NCI-H1436 (cell line): ENCODE data around the gene THUMPD2.
"Not testable (repeated sequence)": the region's sequence is repeated elsewhere in the genome, so short reads cannot be mapped to it uniquely, and the experiment has no call there.

Experiments
- DNase-seq: peaks from one replicate; lab custom pipeline; 2025; lab: John Stamatoyannopoulos, UW

Gene THUMPD2

DNA sequence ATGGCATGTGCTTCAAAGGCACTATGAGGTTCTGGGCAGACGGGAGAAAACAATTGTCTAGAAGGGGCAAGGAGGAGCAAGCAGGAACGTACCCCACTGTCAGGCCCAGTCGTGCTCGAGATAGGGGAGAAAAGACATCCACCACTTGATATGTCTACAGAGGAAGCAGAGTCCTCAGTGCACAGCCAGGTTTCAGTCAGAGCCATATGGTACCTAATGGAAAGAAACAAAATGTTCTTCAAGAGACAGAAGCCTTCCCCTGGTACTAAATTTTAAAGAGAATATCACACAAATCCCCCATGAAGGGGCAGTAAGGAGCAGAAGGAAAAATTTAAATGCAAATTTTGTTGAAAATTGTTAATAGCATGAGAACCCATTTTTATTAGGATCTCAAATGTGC is 21.9 kb downstream of the THUMPD2 start:
- DNase-seq = no peak

DNA sequence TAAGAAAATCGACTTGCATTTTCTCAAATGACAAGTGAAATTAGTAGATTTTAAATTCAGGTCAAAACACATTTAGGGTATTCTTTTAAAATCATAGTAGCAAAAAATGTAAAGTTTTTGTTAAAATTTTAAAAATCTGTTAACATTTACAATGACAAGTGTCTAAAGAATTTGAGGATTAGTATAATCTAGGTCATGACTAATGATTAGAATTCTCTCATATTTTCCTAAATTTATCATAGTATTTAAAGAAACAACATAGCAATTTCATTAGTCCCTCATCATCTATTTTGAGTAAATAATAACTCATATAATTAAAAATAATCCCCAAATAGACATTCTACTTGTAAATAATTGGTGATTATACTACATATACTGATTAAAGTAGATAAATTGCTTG is 23.6 kb downstream of the THUMPD2 start:
- DNase-seq = no peak

- no peak for DNase-seq
Observed at GRCh38 chr2:39743269-39743776, 35.7 kb downstream of the THUMPD2 start.

DNA sequence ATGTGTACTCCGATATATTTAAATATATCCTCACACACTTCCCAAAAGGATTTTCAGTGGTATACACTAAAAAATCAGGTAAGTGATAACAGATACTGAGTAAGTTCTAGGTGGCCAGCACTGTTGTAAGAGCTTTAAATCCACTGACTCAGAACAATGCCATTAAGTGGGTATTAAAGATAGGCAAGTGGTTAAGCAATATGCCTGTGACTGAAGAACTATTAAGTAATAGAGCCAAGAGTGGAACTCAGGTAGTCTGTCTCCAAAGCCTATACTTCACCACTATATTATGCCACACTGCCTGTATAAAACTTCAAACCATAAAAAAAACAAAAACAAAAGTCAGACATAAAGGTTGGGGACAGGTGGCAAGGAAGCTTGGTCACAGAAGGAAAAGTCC is 37.2 kb downstream of the THUMPD2 start:
- DNase-seq = no peak

GRCh38 chr2:39739386-39739785 is 39.7 kb downstream of the THUMPD2 start:
- no peak for DNase-seq

GRCh38 chr2:39738936-39739335 is 40.1 kb downstream of the THUMPD2 start:
- DNase-seq = no peak

DNA sequence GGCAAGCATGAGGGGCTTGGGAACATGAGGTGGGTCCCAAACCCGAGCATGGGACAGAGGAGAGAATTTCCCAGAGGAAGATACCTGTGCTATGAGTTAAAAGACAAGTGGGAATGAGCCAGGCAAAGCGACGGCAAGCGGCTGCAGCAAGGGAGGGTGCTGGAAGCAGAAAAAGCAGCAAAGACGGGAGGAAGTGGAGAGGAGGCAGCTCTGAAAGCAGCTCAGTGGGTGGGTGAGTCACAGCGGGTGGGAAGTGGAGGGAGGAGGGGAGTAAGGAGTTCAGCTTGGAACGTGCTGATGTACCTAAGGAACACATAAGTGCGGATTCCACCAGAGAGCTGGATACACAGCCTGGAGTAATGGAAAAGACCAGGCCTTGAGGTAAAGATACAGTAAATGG is 41.4 kb downstream of the THUMPD2 start:
- DNase-seq = no peak

- DNase-seq = no peak
Observed at GRCh38 chr2:39736640-39737039, 42.4 kb downstream of the THUMPD2 start.

DNA sequence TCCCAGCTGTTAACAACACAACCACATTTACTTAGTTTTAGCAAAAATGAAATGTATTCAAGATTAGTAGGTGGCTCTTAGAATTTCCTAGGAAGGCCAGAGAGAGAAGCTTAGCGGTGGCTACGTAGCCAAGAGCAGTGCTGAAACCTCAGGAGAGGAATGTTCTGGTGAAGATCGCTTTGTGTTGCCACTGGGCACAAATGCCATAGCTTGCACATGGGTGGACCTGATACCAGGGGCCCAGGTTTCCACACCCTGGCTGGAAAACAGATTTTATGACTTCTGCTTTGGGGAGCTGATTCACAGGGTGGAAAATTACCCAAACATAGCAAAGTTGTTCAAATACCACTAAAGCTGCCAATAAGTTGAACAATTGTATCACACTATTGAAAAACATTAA is 43.4 kb downstream of the THUMPD2 start:
- DNase-seq = no peak

- no peak for DNase-seq
Observed at GRCh38 chr2:39734445-39734844, 44.6 kb downstream of the THUMPD2 start.

DNA sequence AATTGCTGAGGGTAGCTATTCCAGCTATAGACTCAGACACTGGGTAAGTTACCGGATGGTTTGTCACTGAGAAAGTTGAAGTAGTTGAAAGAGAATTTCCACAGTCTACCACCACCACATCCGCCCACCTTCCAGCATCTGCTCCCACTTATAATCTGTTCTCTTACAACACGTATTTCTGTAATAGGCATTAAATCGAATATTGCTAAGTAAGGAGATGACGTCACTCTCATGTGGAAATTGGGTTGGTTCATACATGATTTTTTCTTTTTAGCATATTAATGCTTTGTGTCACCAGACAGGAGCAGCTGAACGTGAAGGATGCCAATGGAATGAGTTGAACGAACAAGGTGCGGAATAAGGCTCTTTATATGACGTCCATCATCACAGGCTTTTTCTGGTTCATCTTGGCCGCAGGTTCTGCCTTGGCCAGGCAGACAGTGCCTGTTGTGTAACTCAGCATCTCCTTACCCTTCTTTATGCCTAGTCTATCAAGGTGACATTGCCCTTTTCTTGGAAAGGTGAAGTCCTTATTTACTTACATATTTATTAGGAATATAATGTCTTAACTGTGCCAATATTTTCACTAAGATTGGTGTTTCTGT is 45.9 kb downstream of the THUMPD2 start:
- DNase-seq = no peak

DNA sequence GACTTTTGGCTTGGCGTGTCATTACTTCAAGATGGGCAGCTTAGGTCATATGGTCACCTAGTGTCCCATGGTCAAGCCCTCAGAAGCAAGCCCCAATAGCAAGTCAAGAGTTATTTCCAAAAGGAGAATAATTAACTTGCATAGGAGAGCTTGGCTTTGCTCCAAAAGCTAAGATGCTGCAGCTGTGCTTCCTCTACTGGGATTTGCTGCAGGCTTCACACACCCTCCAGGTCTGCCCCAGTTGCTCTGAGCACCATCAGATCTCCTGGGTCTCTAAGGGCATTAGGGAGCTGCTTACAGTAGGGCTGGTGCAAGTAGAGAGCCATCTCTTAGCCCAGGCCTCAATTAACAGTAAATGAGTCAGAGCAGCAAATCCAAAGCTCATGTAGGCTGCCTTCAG is 46.6 kb downstream of the THUMPD2 start:
- no peak for DNase-seq

DNA sequence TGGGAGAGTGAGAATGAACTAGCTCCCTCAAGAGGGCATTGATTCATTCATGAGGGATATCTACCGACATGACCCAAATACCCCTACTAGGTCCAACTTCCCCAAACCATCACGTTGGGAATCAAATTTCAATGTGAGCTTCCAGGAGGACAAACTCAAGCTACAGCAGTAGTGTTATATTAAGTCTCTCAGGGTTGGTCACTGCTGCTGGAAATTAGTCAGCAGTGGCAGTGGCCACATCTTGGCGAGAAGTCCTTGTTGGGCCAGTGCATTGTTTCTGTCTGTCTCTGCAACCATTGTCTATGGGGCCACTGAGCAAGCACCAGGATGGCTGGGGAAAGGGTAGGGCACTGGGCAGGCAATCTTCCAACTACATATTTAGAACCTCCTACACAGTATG is 47.5 kb downstream of the THUMPD2 start:
- DNase-seq = no peak

DNA sequence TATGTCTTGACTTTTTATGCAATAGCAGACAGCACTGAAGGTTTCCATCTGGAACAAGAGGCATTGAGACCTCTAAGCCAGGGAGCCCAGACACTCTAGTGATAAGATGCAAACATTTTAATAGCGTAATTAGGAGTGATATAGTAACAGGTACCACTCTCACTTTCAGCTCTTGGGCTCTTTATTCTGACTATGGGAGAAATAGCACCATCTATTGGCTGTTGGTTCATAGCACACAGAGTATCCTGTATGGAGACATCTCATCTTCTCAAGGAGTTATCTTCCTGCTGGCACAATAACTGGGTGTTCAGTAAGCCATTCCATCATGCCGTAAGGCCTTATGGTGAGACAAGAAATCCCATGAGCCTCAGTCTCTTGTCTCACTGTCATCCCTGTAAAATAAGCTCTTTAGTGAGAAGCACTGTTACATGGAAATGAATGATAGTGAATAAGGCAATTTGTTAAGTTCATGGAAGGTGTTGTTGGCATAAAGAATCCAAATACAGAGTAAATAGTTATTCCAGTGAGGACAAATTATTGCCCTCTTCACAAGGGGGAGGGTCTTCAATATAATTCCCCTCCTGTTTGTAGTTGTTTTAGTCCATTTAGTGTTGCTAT is 48.3 kb downstream of the THUMPD2 start:
- peak; percentile 20 for DNase-seq

GRCh38 chr2:39730276-39730675 is 48.8 kb downstream of the THUMPD2 start:
- no peak for DNase-seq

GRCh38 chr2:39728941-39729351 is 50.1 kb downstream of the THUMPD2 start:
- peak; percentile 36 for DNase-seq

DNA sequence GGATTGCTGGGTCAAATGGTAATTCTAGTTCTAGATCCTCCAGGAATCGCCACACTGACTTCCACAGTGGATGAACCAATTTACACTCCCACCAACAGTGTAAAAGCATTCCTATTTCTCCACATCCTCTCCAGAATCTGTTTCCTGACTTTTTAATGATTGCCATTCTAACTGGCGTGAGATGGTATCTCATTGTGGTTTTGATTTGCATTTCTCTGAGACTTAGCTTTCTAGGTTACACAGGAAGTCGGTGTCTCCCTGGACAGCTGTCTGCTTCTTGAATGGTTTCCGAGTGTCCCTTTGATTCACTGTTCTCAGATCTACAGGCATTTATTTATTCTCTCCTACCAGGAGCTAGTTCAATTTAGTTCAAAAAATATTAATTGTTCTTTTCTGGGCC is 51.0 kb downstream of the THUMPD2 start:
- not testable (repeated sequence) for DNase-seq

DNA sequence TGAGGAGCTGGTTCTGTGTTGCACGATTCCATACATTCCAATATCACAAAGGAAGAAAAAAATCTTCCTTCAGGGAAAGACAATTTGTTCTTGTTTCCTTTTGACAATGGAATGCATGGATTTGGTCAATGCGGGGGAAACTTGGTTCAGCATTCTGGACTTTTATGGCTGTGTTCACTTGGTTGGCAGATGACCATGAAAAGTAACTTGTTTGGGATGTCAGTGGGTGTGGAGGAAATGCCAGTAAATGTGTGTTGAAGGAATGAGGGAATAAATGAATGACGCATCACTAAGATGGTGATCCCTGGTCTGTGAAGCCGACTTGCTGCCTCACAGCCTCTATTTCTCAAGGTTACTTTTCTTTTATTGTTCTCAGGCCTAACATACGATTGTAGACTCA is 53.7 kb downstream of the THUMPD2 start:
- no peak for DNase-seq

DNA sequence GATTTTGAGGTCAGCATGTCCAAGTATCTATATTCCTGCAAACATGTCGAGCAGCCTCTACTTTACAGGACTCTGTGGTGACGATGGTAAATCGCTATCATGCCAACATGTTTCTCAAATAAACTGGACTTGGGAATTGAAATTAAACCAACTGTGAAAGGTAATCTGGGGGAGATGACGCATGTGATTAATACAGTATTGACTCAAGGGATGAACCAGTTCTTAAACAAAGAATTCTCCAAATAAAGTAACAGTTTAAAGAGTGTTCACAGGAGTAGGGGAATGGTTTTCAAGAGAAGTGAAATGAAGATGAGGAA is 54.3 kb downstream of the THUMPD2 start:
- DNase-seq = no peak

DNA sequence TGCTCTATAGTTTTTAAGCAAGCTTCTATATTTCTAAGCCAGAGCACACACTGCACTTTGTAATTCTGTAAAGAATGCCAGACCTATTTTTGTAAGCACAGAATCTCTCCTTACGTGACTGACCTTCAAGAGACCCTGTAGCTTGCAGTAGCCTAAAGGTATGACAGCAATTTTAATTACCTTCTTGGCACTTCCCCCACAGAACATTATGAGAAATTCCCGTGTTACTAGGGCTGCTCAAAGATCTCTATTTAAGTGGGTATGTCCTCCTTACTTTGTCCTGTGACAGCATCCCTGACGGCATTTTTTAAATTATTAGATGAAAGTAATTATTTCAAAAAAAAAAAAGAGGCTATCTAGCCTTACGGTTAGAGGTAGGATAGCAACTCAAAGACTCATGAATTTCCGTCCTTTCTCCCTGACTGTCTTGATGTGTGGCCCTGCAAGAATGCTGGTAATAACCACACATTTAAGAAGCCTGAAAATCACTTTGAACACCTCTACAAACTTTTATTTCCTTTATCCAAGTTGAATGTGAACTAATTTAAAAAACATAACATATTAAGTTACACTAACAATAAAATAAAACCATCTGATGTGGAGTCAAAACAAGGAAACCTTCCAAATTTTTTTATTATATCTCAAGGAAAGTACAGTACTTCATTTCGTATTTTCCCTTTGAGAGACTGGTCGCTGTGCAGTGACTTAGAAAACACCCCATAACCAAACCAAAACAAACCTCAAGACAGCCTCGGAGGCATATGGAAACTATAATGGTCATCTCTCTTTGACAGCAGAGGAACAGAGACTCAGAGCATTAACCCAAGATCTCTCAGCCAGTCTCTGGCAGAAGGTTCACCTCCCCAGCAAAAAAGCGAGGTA is 54.9 kb downstream of the THUMPD2 start:
- DNase-seq = no peak

GRCh38 chr2:39723497-39723896 is 55.6 kb downstream of the THUMPD2 start:
- no peak for DNase-seq

DNA sequence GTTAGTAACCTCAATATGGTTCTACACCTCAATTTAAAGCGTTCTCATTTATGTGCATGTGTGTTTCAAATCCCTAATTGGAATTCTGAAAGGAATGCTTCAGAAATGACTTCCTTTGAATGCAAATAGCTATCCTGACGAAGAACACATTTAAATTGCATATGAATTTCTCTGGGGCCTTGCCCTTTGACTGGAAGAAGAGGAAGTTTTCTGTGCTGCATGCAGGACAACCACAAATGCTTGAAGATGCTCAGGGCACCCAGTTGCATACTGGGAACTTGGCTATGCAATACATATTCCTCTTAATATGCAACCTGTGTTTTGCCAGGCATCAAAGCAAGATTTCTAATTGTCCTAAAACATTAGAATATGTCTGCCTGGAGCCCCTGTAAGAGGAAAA is 58.1 kb downstream of the THUMPD2 start:
- no peak for DNase-seq

DNA sequence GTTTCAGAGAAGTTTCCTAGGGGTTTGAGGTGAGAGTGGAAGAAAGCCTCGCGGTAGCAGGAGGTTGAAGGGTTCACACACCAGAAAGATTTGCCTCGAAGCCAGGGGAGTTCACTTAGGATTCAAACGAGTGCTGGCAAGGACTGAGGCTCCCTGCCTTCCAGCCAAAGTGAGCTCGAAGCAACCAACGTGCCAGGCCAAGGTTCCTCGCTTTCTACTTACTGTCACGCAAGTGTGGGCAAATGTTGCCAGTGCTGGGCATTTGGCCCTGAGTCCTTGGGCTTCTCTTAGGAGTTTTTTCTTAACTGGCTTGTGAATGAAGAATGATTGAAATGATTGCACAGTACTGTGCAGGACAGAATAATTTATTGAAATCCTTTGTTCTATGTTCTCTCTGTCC is 59.7 kb downstream of the THUMPD2 start:
- DNase-seq = no peak
